C4-2B (cell line): Measurements from ENCODE around the gene SYNGR4.

ENCODE experiments used
- ZFX ChIP-seq: fragments of 450-650 bp; IDR thresholded peaks from 2 replicates; pipeline ENCODE4 v1.6.1; 2017
- TF ChIP-seq, protein P1 (sequence below): fragments of 450-650 bp; conservative IDR thresholded peaks from 2 replicates; pipeline ENCODE4 v1.5.1; 2017; ENCODE audit warnings: mild to moderate bottlenecking

DNA sequence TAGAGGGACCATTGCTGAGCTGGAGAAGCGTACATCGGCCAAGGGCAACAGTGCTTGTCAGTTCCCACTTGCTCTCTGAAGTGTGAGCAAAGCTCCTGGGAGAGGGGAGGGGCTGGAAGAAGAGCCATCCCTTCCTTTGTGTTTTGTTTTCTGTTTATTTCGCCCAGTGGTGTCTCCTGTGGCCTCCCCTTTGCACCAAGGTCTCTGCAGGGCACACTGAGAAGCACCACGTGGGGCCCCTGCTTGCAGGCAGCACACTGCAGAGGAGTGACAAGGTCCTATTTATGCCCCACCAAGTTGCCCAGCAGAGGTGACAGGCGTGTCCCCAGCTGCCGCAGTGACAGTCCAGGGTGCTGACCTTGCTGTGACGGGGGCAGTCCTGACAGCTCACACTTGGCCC is 53.3 kb downstream of the SYNGR4 start:
- TF ChIP-seq, protein P1, sequence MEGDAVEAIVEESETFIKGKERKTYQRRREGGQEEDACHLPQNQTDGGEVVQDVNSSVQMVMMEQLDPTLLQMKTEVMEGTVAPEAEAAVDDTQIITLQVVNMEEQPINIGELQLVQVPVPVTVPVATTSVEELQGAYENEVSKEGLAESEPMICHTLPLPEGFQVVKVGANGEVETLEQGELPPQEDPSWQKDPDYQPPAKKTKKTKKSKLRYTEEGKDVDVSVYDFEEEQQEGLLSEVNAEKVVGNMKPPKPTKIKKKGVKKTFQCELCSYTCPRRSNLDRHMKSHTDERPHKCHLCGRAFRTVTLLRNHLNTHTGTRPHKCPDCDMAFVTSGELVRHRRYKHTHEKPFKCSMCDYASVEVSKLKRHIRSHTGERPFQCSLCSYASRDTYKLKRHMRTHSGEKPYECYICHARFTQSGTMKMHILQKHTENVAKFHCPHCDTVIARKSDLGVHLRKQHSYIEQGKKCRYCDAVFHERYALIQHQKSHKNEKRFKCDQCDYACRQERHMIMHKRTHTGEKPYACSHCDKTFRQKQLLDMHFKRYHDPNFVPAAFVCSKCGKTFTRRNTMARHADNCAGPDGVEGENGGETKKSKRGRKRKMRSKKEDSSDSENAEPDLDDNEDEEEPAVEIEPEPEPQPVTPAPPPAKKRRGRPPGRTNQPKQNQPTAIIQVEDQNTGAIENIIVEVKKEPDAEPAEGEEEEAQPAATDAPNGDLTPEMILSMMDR: no peak
- TF ChIP-seq ZFX: no peak
